GM12874 (cell line): ENCODE measurements around the gene C1orf167.

Source experiments
- TF ChIP-seq, protein P1 (sequence below): IDR thresholded peaks from 2 replicates; pipeline ENCODE4 v1.5.1; 2011; ENCODE audit warnings: low read depth, mild to moderate bottlenecking, control low read depth, low read length, moderate library complexity; ENCODE audit not compliant: insufficient read depth

Gene C1orf167

GRCh38 chr1:11761988-11762406 lies at the start of gene C1orf167:
Gene C1orf167 (plus strand): TSS chr1:11762193. CDS start chr1:11764401, 2,208 bp downstream.
- TF ChIP-seq, protein P1, sequence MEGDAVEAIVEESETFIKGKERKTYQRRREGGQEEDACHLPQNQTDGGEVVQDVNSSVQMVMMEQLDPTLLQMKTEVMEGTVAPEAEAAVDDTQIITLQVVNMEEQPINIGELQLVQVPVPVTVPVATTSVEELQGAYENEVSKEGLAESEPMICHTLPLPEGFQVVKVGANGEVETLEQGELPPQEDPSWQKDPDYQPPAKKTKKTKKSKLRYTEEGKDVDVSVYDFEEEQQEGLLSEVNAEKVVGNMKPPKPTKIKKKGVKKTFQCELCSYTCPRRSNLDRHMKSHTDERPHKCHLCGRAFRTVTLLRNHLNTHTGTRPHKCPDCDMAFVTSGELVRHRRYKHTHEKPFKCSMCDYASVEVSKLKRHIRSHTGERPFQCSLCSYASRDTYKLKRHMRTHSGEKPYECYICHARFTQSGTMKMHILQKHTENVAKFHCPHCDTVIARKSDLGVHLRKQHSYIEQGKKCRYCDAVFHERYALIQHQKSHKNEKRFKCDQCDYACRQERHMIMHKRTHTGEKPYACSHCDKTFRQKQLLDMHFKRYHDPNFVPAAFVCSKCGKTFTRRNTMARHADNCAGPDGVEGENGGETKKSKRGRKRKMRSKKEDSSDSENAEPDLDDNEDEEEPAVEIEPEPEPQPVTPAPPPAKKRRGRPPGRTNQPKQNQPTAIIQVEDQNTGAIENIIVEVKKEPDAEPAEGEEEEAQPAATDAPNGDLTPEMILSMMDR = no peak

- TF ChIP-seq, protein P1 = no peak
Observed at GRCh38 chr1:11712285-11712684, 49.7 kb upstream of the C1orf167 start.

DNA sequence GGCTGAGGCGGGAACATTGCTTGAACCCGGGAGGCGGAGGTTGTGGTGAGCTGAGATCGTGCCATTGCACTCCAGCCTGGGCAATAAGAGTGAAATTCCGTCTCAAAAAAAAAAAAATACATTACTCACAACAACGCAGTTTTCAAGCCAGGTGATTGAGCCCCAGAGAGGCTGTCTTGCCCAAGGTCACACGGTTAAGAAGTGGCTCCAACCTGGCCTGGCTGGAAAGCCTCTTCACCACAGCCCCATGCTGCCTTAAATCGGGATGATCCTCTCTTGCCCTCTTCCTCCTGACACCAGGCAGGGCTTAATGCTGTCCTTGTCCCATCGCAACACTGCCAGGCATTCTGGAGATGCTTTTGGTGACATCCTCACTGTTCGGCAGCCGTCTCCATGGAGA lies 48.9 kb upstream of the C1orf167 start:
- TF ChIP-seq, protein P1 = no peak

GRCh38 chr1:11714831-11715575 lies 47.0 kb upstream of the C1orf167 start:
- TF ChIP-seq, protein P1 = no peak

- TF ChIP-seq, protein P1 = peak; percentile 95
Observed at GRCh38 chr1:11719313-11720032, 42.5 kb upstream of the C1orf167 start.

GRCh38 chr1:11720033-11720376 lies 42.0 kb upstream of the C1orf167 start:
- TF ChIP-seq, protein P1 = no peak

GRCh38 chr1:11720525-11720924 lies 41.5 kb upstream of the C1orf167 start:
- TF ChIP-seq, protein P1 = no peak
